Measurements from ENCODE around the gene ARHGEF3. TPM values are rescaled to one million over a fixed set of nuclear protein-coding genes. Genes with fewer than 3 reads are reported as not detected.

The ARHGEF3 gene
- polyA plus RNA-seq, 1 experiment = 2.1 TPM

GRCh38 chr3:56833022-56833421 lies 31.3 kb upstream of the ARHGEF3 start:
- CTCF ChIA-PET = no interaction called here
- no peak overlapping the region for H3K4me3 ChIP-seq (ENCODE audit: low read depth, low read length)
- H3K27me3 ChIP-seq (ENCODE audit: control insufficient read depth, insufficient read depth, low read length) = no peaks in the 10 kb centered on the region
- TF ChIP-seq, protein P1, sequence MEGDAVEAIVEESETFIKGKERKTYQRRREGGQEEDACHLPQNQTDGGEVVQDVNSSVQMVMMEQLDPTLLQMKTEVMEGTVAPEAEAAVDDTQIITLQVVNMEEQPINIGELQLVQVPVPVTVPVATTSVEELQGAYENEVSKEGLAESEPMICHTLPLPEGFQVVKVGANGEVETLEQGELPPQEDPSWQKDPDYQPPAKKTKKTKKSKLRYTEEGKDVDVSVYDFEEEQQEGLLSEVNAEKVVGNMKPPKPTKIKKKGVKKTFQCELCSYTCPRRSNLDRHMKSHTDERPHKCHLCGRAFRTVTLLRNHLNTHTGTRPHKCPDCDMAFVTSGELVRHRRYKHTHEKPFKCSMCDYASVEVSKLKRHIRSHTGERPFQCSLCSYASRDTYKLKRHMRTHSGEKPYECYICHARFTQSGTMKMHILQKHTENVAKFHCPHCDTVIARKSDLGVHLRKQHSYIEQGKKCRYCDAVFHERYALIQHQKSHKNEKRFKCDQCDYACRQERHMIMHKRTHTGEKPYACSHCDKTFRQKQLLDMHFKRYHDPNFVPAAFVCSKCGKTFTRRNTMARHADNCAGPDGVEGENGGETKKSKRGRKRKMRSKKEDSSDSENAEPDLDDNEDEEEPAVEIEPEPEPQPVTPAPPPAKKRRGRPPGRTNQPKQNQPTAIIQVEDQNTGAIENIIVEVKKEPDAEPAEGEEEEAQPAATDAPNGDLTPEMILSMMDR (IDR thresholded peaks at IDR 0.05; ENCODE audit: insufficient read depth, low read depth, low read length) = no peak
- no peak for DNase-seq (ENCODE audit: low read depth)
- no peaks in the 10 kb centered on the region for H3K36me3 ChIP-seq (ENCODE audit: control insufficient read depth, insufficient read depth, low read length)
- POLR2A ChIA-PET = no interaction called here

GRCh38 chr3:56831572-56831971 lies 29.8 kb upstream of the ARHGEF3 start:
- DNase-seq (ENCODE audit: low read depth) = no peak
- H3K27me3 ChIP-seq (ENCODE audit: control insufficient read depth, insufficient read depth, low read length) = no peaks in the 10 kb centered on the region
- TF ChIP-seq, protein P1 (IDR thresholded peaks at IDR 0.05; ENCODE audit: insufficient read depth, low read depth, low read length) = no peak
- POLR2A ChIA-PET = no interaction called here
- no peak overlapping the region for H3K4me3 ChIP-seq (ENCODE audit: low read depth, low read length)
- CTCF ChIA-PET = no interaction called here
- H3K36me3 ChIP-seq (ENCODE audit: control insufficient read depth, insufficient read depth, low read length) = no peaks in the 10 kb centered on the region

DNA sequence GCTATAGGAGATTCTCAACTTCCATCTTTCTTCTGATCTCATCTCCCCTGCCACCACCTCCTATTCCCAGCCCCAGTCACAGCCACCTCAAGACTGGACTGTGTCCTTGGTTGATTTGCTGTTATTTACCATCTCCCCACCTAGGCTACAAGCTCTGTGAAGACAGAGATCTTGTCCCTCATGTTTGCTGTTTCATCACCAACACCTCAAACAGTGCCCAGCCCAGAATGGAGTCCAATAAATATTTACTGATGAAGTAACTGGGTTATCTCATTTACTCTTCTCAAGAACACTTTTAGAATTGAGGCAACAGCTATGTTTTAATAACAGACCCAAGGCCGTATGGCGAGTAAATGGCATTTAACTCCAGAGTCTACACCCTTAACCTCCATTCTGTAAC lies 29.1 kb upstream of the ARHGEF3 start:
- H3K27me3 ChIP-seq (ENCODE audit: control insufficient read depth, insufficient read depth, low read length) = no peaks in the 10 kb centered on the region
- ChIA-PET POLR2A (no interaction called here), CTCF (interaction anchor here (2.1 kb wide), 1 partner anchor 158 kb away, joined by 7 read pairs; no protein-coding TSS in a partner anchor)
- no peak for DNase-seq (ENCODE audit: low read depth)
- TF ChIP-seq, protein P1 (IDR thresholded peaks at IDR 0.05; ENCODE audit: insufficient read depth, low read depth, low read length) = no peak
- H3K36me3 ChIP-seq (ENCODE audit: control insufficient read depth, insufficient read depth, low read length) = no peaks in the 10 kb centered on the region
- H3K4me3 ChIP-seq (ENCODE audit: low read depth, low read length) = no peak overlapping the region

DNA sequence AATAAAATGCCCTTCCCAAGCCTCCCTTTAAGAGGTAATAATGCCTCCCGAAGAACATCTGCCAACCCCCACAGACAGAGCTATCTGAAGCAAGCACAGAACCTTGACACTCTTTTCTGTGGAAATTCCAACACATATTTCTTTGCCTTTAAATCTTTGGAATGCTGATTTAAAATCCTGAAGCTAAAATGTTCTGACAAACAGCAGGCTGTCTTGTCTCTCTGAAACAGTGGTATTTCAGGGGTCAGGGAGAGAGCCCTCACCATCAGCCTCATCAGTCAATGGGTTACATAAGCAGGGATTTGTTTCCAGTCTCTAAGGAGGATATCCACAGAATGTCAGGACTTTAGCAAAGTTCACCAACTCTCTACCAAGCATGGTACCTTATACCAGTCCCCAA lies 27.8 kb upstream of the ARHGEF3 start:
- TF ChIP-seq, protein P1 (IDR thresholded peaks at IDR 0.05; ENCODE audit: insufficient read depth, low read depth, low read length) = no peak
- CTCF ChIA-PET = interaction anchor here (0.9 to 2.1 kb wide), 3 partner anchors 11 to 159 kb away, joined by 3 to 7 read pairs (median 3); no protein-coding TSS in a partner anchor
- no peaks in the 10 kb centered on the region for H3K27me3 ChIP-seq (ENCODE audit: control insufficient read depth, insufficient read depth, low read length)
- no peak overlapping the region for H3K4me3 ChIP-seq (ENCODE audit: low read depth, low read length)
- POLR2A ChIA-PET = no interaction called here
- no peak for DNase-seq (ENCODE audit: low read depth)
- no peaks in the 10 kb centered on the region for H3K36me3 ChIP-seq (ENCODE audit: control insufficient read depth, insufficient read depth, low read length)

DNA sequence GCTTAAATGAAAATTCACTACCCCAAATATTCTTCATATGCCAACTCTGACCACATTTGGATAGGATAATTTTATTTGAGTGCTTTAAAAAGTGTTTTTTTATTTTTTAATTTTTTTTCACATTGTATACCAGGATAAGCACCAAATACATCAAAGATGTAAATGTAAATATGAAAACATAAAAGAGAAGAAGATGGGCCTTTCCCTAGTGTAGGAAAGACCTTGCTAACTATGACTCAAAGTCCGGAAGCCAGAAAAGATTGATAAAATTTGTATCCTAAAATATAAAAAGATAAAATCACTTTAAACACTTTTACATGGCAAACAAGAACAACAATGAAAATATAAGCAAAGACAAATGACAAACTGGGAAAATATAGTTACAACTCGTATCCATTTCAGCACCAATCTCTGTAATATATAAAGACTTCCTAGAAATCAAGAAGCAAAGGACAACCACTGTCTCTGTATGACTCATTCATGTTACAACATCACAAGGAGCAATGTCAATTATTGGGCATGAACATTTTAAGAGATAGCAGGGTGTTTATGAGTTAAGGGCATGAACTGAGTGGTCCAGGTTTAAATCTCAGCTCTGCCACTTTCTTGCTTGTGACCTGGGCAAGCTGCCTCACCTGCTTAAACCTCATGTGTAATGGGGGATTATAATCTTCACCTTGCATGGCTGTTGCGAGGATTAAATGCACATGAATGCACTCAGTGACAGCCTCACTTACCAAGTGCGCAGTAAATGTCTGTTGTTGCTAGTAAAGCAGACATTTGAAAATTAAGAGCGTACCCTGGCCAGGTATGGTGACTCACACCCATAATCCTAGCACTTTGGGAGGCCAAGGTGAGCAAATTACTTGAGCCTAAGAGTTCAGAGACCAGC lies 25.3 kb upstream of the ARHGEF3 start:
- no peaks in the 10 kb centered on the region for H3K27me3 ChIP-seq (ENCODE audit: control insufficient read depth, insufficient read depth, low read length)
- POLR2A ChIA-PET = no interaction called here
- no peaks in the 10 kb centered on the region for H3K36me3 ChIP-seq (ENCODE audit: control insufficient read depth, insufficient read depth, low read length)
- CTCF ChIA-PET = interaction anchor here (1.3 to 1.4 kb wide), 2 partner anchors 28 to 162 kb away, joined by 3 to 5 read pairs; no protein-coding TSS in a partner anchor
- TF ChIP-seq, protein P1 (IDR thresholded peaks at IDR 0.05; ENCODE audit: insufficient read depth, low read depth, low read length) = no peak
- no peak overlapping the region for H3K4me3 ChIP-seq (ENCODE audit: low read depth, low read length)
- DNase-seq (ENCODE audit: low read depth) = no peak
